Spleen (tissue), 7 donors: ENCODE data around the gene DOCK10.

ENCODE experiments used
- POLR2A ChIP-seq, 3 donors: fragments of 450-650 bp; IDR thresholded peaks; one replicate each; pipeline ENCODE4 v1.5.1; 2017; ENCODE audit warnings: antibody characterized with exemption in 3 of 3, mild to moderate bottlenecking in 1 of 3
- POLR2AphosphoS5 ChIP-seq, 3 donors: sonication (generic); formaldehyde crosslinking; IDR thresholded peaks; one replicate each; pipeline ENCODE4 v1.5.1; 2017; ENCODE audit warnings: antibody characterized with exemption in 3 of 3
- TF ChIP-seq, protein P1 (sequence below), 11 experiments: fragments of 200-600 bp in 7 of 11; fragments of 450-650 bp in 4 of 11; sonication (generic) in 4 of 11; IDR thresholded peaks in 8 of 11; conservative IDR thresholded peaks in 3 of 11; 1 replicate in 7 of 11; 2 replicates in 4 of 11; pipeline versions ENCODE4 v1.4.0 to v1.8.0; 2016 to 2021; ENCODE audit warnings: antibody characterized with exemption in 11 of 11, inconsistent platforms in 4 of 11, mild to moderate bottlenecking in 1 of 11
- donor health status: DM: no; HTN: no; CAD: no; lungs with moderate emphysema.
- donor health status: DM: no; HTN: no; CAD: no.
- donor health status: DM: no; HTN: no; CAD: no.

DNA sequence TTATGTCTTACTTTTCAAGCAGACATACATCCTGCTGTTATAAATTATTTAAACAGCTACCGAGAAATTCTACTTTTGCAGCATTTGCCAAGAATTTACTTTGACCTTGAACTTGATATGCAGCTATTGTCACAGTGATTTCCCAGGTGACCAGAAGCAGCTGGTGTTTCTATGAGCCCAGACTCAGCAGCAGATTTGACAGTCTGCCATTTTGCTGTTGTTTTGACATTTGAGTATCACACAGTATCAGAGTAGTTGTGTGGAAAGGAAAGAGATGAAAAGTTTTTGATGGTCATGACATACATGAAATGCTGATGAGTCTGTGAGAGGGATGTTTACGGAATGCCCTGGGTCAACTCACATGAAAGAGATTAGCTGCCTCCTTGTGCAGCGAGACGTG is 319.5 kb downstream of the DOCK10 start:
- TF ChIP-seq, protein P1, sequence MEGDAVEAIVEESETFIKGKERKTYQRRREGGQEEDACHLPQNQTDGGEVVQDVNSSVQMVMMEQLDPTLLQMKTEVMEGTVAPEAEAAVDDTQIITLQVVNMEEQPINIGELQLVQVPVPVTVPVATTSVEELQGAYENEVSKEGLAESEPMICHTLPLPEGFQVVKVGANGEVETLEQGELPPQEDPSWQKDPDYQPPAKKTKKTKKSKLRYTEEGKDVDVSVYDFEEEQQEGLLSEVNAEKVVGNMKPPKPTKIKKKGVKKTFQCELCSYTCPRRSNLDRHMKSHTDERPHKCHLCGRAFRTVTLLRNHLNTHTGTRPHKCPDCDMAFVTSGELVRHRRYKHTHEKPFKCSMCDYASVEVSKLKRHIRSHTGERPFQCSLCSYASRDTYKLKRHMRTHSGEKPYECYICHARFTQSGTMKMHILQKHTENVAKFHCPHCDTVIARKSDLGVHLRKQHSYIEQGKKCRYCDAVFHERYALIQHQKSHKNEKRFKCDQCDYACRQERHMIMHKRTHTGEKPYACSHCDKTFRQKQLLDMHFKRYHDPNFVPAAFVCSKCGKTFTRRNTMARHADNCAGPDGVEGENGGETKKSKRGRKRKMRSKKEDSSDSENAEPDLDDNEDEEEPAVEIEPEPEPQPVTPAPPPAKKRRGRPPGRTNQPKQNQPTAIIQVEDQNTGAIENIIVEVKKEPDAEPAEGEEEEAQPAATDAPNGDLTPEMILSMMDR (IDR thresholded peaks at IDR 0.05 in 8 of 11, conservative IDR thresholded peaks at IDR 0.05 in 3 of 11): no peak
- TF ChIP-seq POLR2A (IDR thresholded peaks at IDR 0.05) (no peak), POLR2AphosphoS5 (IDR thresholded peaks at IDR 0.05) (no peak)
